GM12865 (cell line): Measurements from ENCODE around the gene CEP112.

Experiments
- DNase-seq: peaks from one replicate; pipeline ENCODE4 v3.0.0; 2010; ENCODE audit warnings: low read depth
- H3K4me3 ChIP-seq: 2 replicates; pipeline ENCODE4 v1.5.1; 2011; ENCODE audit warnings: mild to moderate bottlenecking, low read depth, low read length, control low read depth
- CTCF ChIP-seq: IDR thresholded peaks from 2 replicates; pipeline ENCODE4 v1.5.1; 2011; ENCODE audit warnings: low read length, control low read depth, low read depth, inconsistent platforms; ENCODE audit not compliant: insufficient read depth; ENCODE audit errors: missing control alignments

Gene CEP112

DNA sequence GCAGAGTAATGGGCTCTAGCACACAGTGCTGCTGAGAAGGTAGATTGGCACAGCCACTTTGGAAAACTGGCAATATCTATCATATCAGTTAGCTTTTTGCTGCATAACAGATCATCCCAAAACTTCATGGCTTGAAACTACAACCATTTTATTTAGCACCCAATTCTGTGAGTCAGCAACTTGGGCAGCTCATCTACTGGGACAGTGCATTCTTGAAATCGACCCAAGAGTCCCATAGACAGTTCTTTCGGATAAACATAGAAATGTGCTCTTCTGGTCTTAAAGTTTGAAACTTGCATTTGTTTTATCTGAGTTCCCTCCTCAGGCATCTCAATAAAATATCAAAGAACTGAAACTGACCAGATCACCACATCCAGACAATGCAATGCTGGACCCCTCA lies 76.7 kb downstream of the CEP112 start:
- TF ChIP-seq CTCF: no peak
- no peak for DNase-seq
- no peak overlapping the region for H3K4me3 ChIP-seq

- DNase-seq: no peak
- TF ChIP-seq CTCF: no peak
- H3K4me3 ChIP-seq: no peak overlapping the region
Measured at GRCh38 chr17:66114609-66115008, 77.3 kb downstream of the CEP112 start.

DNA sequence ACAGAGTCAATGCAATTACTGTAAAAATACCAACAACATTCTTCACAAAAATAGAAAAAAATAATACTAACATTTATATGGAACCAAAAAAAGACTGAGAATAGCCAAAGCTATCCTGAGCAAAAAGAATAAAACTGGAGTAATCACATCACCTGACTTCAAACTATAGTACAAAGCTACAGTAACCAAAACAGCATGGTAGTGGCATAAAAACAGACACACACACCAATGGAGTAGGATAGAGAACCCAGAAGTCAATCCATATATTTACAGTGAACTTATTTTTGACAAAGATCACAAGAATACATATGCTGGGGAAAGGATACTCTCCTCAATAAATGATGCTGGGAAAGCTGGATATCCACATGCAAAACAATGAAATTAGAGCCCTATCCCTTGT lies 84.2 kb downstream of the CEP112 start:
- DNase-seq: no peak
- no peak overlapping the region for H3K4me3 ChIP-seq
- no peak for TF ChIP-seq CTCF

GRCh38 chr17:66098040-66098439 lies 93.9 kb downstream of the CEP112 start:
- no peak overlapping the region for H3K4me3 ChIP-seq
- DNase-seq: no peak
- no peak for TF ChIP-seq CTCF

DNA sequence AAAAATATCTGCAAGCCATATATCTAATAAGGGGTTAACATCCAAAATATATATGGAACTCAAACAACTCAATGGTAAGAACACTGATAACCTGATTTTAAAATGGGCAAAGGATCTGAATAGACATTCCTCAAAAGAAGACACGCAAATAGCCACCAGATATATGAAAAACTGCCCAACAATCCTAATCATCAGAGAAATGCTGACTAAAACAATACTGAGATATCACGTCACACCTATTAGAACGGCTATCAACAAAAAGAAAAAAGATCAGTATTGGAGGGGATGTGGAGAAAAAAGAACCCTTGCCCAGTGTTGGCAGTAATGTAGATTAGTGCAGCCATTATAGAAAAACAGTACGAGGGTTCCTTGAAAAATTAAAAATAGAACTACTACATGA lies 97.2 kb downstream of the CEP112 start:
- TF ChIP-seq CTCF: no peak
- H3K4me3 ChIP-seq: no peak overlapping the region
- no peak for DNase-seq

- TF ChIP-seq CTCF: no peak
- H3K4me3 ChIP-seq: no peak overlapping the region
- DNase-seq: no peak
Measured at GRCh38 chr17:66091445-66092080, 100.4 kb downstream of the CEP112 start.

- no peak for DNase-seq
- TF ChIP-seq CTCF: no peak
Measured at GRCh38 chr17:66089764-66090163, 102.2 kb downstream of the CEP112 start.

More at GRCh38 chr17:66089764-66090163, 102.2 kb downstream of the CEP112 start:
- H3K4me3 ChIP-seq: no peak overlapping the region
